OCI-LY7 (cell line): ENCODE data around the gene HMCN1.

Experiments
- CTCF ChIP-seq: fragments of 200-600 bp; sonication (generic); conservative IDR thresholded peaks from 2 replicates; pipeline ENCODE4 v1.5.1; 2014; ENCODE audit warnings: mild to moderate bottlenecking, antibody characterized with exemption, low read length, moderate library complexity, mixed read lengths
- EZH2phosphoT487 ChIP-seq: fragments of 200-600 bp; sonication (generic); IDR thresholded peaks from 2 replicates; pipeline ENCODE4 v1.6.1; 2018; ENCODE audit warnings: low read depth, borderline replicate concordance, mild to moderate bottlenecking, mixed run types, antibody characterized with exemption, low read length, moderate library complexity, mixed read lengths

DNA sequence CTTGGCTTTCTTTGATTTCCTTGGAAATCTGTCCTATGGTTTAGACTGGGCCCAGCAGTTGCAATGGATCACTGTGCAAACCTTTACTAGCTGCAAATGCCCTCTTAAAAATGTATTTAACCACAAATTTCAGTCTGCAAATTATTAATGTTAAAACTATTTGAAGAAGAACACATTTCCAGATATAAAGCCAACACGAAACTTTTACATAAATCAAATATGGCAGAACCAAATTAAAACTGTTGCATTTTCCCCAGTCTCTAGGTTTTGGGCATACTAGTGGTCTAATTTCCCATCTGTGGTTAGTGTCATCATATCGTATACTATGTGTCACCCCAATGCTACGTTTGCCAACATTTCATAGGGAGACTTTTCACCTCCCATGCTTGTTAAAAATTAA is 52.3 kb downstream of the HMCN1 start:
- no peak for TF ChIP-seq CTCF
- TF ChIP-seq EZH2phosphoT487, result no peak
